Mesenchymal stem cell (in vitro differentiated cells and primary cell): ENCODE data around the gene CDH4.
A peak's percentile ranks its signal among the peaks of the same experiment; 100 is the strongest.

Experiments used
- DNase-seq: peaks from one replicate; pipeline ENCODE4 v3.0.0-alpha.2; 2013
- H2AFZ ChIP-seq: one replicate; pipeline ENCODE4 v1.6.1; 2013; ENCODE audit warnings: low read depth, mild to moderate bottlenecking, control low read depth, inconsistent platforms, low read length, moderate library complexity
- H2AK5ac ChIP-seq: 2 replicates; pipeline ENCODE4 v1.6.1; 2013; ENCODE audit warnings: low read length, moderate library complexity, mild to moderate bottlenecking, inconsistent platforms; ENCODE audit not compliant: severe bottlenecking
- H2BK120ac ChIP-seq: one replicate; pipeline ENCODE4 v1.6.1; 2013; ENCODE audit warnings: low read depth, mild to moderate bottlenecking, inconsistent platforms, low read length, moderate library complexity
- H2BK12ac ChIP-seq, 2 experiments: one replicate each; pipeline ENCODE4 v1.6.1; 2013; ENCODE audit warnings: inconsistent platforms in 2 of 2, low read length in 2 of 2, mild to moderate bottlenecking in 2 of 2, moderate library complexity in 2 of 2, control low read depth in 1 of 2
- H2BK15ac ChIP-seq: one replicate; pipeline ENCODE4 v1.6.1; 2013; ENCODE audit warnings: mild to moderate bottlenecking, low read depth, inconsistent platforms; ENCODE audit not compliant: poor library complexity, severe bottlenecking
- H2BK5ac ChIP-seq: 2 replicates; pipeline ENCODE4 v1.6.1; 2013; ENCODE audit warnings: low read depth, mild to moderate bottlenecking, low read length, control low read depth, inconsistent platforms; ENCODE audit not compliant: poor library complexity, severe bottlenecking
- H3K14ac ChIP-seq, 2 experiments: one replicate each; pipeline ENCODE4 v1.6.1; 2013; ENCODE audit warnings: inconsistent platforms in 2 of 2, low read length in 2 of 2, control low read depth in 1 of 2, mild to moderate bottlenecking in 1 of 2, moderate library complexity in 1 of 2
- H3K18ac ChIP-seq, 2 experiments: one replicate each; pipeline ENCODE4 v1.6.1; 2013; ENCODE audit warnings: inconsistent platforms in 2 of 2, low read length in 2 of 2, control low read depth in 1 of 2, low read depth in 1 of 2, mild to moderate bottlenecking in 1 of 2
- H3K23ac ChIP-seq, 2 experiments: one replicate each; pipeline ENCODE4 v1.6.1; 2013; ENCODE audit warnings: inconsistent platforms in 2 of 2, low read length in 2 of 2, mild to moderate bottlenecking in 2 of 2, moderate library complexity in 2 of 2, control low read depth in 1 of 2
- H3K27ac ChIP-seq: 2 replicates; pipeline ENCODE4 v1.5.1; 2013; ENCODE audit warnings: mild to moderate bottlenecking, moderate library complexity, low read length, control low read depth, inconsistent platforms; ENCODE audit not compliant: poor library complexity, severe bottlenecking
- H3K27me3 ChIP-seq, 2 experiments: 2 replicates each; pipeline versions ENCODE4 v1.6.1 to v1.7.0; 2013; ENCODE audit warnings: low read length in 2 of 2, mild to moderate bottlenecking in 2 of 2, moderate library complexity in 2 of 2, control low read depth in 1 of 2, inconsistent platforms in 1 of 2; ENCODE audit not compliant: control insufficient read depth in 1 of 2, insufficient read depth in 1 of 2
- H3K36me3 ChIP-seq, 2 experiments: 2 replicates each; pipeline versions ENCODE4 v1.6.1 to v1.7.0; 2013; ENCODE audit warnings: low read length in 2 of 2, control low read depth in 1 of 2, inconsistent platforms in 1 of 2, low read depth in 1 of 2, mild to moderate bottlenecking in 1 of 2; ENCODE audit not compliant: insufficient read depth in 2 of 2, control insufficient read depth in 1 of 2
- H3K4ac ChIP-seq, 2 experiments: one replicate each; pipeline ENCODE4 v1.6.1; 2013; ENCODE audit warnings: inconsistent platforms in 2 of 2, low read length in 2 of 2, mild to moderate bottlenecking in 2 of 2, moderate library complexity in 2 of 2, control low read depth in 1 of 2, low read depth in 1 of 2
- H3K4me1 ChIP-seq: 2 replicates; pipeline ENCODE4 v1.6.1; 2013; ENCODE audit warnings: low read depth, low read length, control low read depth; ENCODE audit not compliant: control insufficient read depth, insufficient read depth
- H3K4me2 ChIP-seq: 2 replicates; pipeline ENCODE4 v1.6.1; 2013; ENCODE audit warnings: low read length, mild to moderate bottlenecking, inconsistent platforms; ENCODE audit not compliant: poor library complexity, severe bottlenecking
- H3K4me3 ChIP-seq, 2 experiments: 2 replicates each; pipeline versions ENCODE4 v1.5.1 to v1.7.0; 2013; ENCODE audit warnings: low read length in 2 of 2, mild to moderate bottlenecking in 2 of 2, control low read depth in 1 of 2, low read depth in 1 of 2; ENCODE audit not compliant: insufficient read depth in 1 of 2
- H3K79me1 ChIP-seq: replicated peaks from 2 replicates; pipeline ENCODE4 v1.6.1; 2013; ENCODE audit warnings: mild to moderate bottlenecking, control low read depth, low read length, inconsistent platforms; ENCODE audit not compliant: poor library complexity, severe bottlenecking
- H3K9ac ChIP-seq: 2 replicates; pipeline ENCODE4 v1.7.0; 2013; ENCODE audit warnings: mild to moderate bottlenecking, low read length, moderate library complexity
- H3K9me3 ChIP-seq: 2 replicates; pipeline ENCODE4 v1.7.0; 2013; ENCODE audit warnings: mild to moderate bottlenecking, low read length; ENCODE audit not compliant: control insufficient read depth
- H4K8ac ChIP-seq: one replicate; pipeline ENCODE4 v1.6.1; 2013; ENCODE audit warnings: inconsistent platforms, mild to moderate bottlenecking, low read length, moderate library complexity
- H4K91ac ChIP-seq: one replicate; pipeline ENCODE4 v1.6.1; 2013; ENCODE audit warnings: mild to moderate bottlenecking, low read length, inconsistent platforms
- WGBS: methylation state at CpG from one replicate; pipeline ENCODE4 v1.1.7; 2013; ENCODE audit warnings: mixed read lengths; 5-methylcytosine and 5-hydroxymethylcytosine counted together

CDH4 gene

DNA sequence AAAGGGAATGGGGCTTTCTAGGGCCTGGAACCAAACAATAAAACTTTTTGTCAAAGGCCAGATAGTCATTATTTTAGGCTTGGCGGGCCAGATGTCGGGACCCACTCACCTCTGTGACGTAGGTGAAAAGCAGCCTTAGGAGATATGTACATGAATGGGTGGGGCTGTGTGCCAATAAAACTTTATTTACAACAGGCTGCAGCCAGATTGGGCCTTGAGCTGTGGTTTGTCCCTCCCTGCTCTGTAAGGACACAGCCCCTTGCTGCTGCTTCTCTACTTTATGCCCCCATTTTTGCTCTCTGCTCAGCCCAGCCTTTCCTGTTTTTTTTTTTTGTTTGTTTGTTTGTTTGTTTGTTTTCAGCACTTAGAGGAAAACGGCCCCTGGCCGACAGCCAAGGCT, 32.7 kb downstream of the CDH4 start:
- Histone ChIP-seq H4K8ac (no peak overlapping the region), H3K23ac (no peak overlapping the region), H3K36me3 (peaks cover 0 to 10% of the 10 kb centered on the region in 2 experiments), H3K9ac (no peak overlapping the region), H2AK5ac (no peak overlapping the region), H2BK12ac (no peak overlapping the region), H3K27ac (no peak overlapping the region), H2BK5ac (no peak overlapping the region), H4K91ac (no peak overlapping the region), H3K79me1 (peaks cover 24% of the 10 kb centered on the region), H2BK120ac (no peak overlapping the region), H3K4me3 (no peak overlapping the region), H3K27me3 (peaks cover 0 to 3% of the 10 kb centered on the region in 2 experiments), H3K9me3 (no peaks in the 10 kb centered on the region), H2BK15ac (no peak overlapping the region), H2AFZ (no peak overlapping the region), H3K4me2 (no peak overlapping the region), H3K14ac (no peak overlapping the region), H3K4ac (no peak overlapping the region), H3K18ac (no peak overlapping the region), H3K4me1 (peaks cover 2% of the 10 kb centered on the region)
- DNase-seq, result no peak
- 82% methylated on average over 5 of the region's 5 CpGs for WGBS

DNA sequence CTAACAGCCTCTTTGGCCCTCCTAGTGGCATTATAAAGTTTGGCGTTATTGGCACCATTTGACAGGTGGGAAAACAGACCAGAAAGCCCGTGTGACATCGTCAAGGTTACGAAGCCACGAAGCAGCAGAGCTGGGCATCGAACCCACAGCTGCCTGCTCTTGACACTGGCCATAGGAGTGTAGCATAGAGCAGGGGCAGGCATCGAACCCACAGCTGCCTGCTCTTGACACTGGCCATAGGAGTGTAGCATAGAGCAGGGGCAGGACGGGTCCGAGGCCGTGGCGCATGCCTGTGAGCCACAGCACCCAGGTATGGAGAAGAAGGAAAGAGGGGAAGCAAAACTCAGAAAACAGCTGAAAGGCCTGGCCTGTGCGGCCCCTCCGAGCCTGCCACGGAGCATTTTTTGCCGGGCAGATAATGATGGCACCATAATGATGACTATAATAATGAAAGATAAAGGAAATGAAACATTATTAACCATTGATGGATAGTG, 33.1 kb downstream of the CDH4 start:
- no peak overlapping the region for H3K14ac ChIP-seq

GRCh38 chr20:61285691-61286090, 33.6 kb downstream of the CDH4 start:
- H2AFZ ChIP-seq, result no peak overlapping the region
- H3K79me1 ChIP-seq, result peaks cover 17% of the 10 kb centered on the region
- H3K36me3 ChIP-seq, result peaks cover 0 to 8% of the 10 kb centered on the region in 2 experiments
- no peak overlapping the region for H4K8ac ChIP-seq
- no peak overlapping the region for H3K23ac ChIP-seq
- peaks cover 2% of the 10 kb centered on the region for H3K4me1 ChIP-seq
- peaks cover under 1% of the 10 kb centered on the region for H3K9me3 ChIP-seq
- no peak overlapping the region for H4K91ac ChIP-seq
- no peak overlapping the region for H3K4me3 ChIP-seq
- no peak overlapping the region for H2BK15ac ChIP-seq
- no peak overlapping the region for H3K9ac ChIP-seq
- no peak overlapping the region for H3K4ac ChIP-seq
- H3K18ac ChIP-seq, result no peak overlapping the region
- DNase-seq, result no peak
- H3K27me3 ChIP-seq, result peaks cover 0 to 3% of the 10 kb centered on the region in 2 experiments
- 96% methylated on average over 8 of the region's 8 CpGs for WGBS
- H3K4me2 ChIP-seq, result no peak overlapping the region
- no peak overlapping the region for H2BK12ac ChIP-seq
- H2BK5ac ChIP-seq, result no peak overlapping the region
- H3K14ac ChIP-seq, result no peak overlapping the region
- no peak overlapping the region for H3K27ac ChIP-seq
- no peak overlapping the region for H2BK120ac ChIP-seq
- no peak overlapping the region for H2AK5ac ChIP-seq

More for the DNA sequence above, 33.1 kb downstream of the CDH4 start:
- H3K79me1 ChIP-seq, result peaks cover 20% of the 10 kb centered on the region
- H2BK15ac ChIP-seq, result no peak overlapping the region
- 94% methylated on average over 11 of the region's 15 CpGs for WGBS
- peak overlapping the region; percentile 21 for H4K91ac ChIP-seq
- no peak overlapping the region for H3K18ac ChIP-seq
- H3K4me2 ChIP-seq, result no peak overlapping the region
- H3K9me3 ChIP-seq, result no peaks in the 10 kb centered on the region
- H2AFZ ChIP-seq, result no peak overlapping the region
- H3K9ac ChIP-seq, result no peak overlapping the region
- DNase-seq, result no peak
- no peak overlapping the region for H3K4me3 ChIP-seq
- H3K27ac ChIP-seq, result no peak overlapping the region
- H3K27me3 ChIP-seq, result peaks cover 0 to 3% of the 10 kb centered on the region in 2 experiments
- no peak overlapping the region for H2BK120ac ChIP-seq
- H4K8ac ChIP-seq, result no peak overlapping the region
- no peak overlapping the region for H2BK5ac ChIP-seq
- H3K36me3 ChIP-seq, result peaks cover 0 to 8% of the 10 kb centered on the region in 2 experiments
- H3K4me1 ChIP-seq, result peaks cover 2% of the 10 kb centered on the region
- H2AK5ac ChIP-seq, result no peak overlapping the region
- no peak overlapping the region for H3K4ac ChIP-seq
- H2BK12ac ChIP-seq, result no peak overlapping the region
- H3K23ac ChIP-seq, result no peak overlapping the region

GRCh38 chr20:61287583-61288275, 35.7 kb downstream of the CDH4 start:
- H3K9me3 ChIP-seq, result peaks cover 3% of the 10 kb centered on the region
- H4K91ac ChIP-seq, result no peak overlapping the region
- DNase-seq, result no peak
- 87% methylated on average over 15 of the region's 15 CpGs for WGBS
- no peak overlapping the region for H3K4me3 ChIP-seq
- H3K27me3 ChIP-seq, result peaks cover 0 to 3% of the 10 kb centered on the region in 2 experiments
- no peak overlapping the region for H3K27ac ChIP-seq
- H3K79me1 ChIP-seq, result peaks cover 10% of the 10 kb centered on the region
- H3K36me3 ChIP-seq, result peaks cover 0 to 8% of the 10 kb centered on the region in 2 experiments
- no peak overlapping the region for H2BK5ac ChIP-seq
- H3K14ac ChIP-seq, result no peak overlapping the region
- peaks cover under 1% of the 10 kb centered on the region for H3K4me1 ChIP-seq
- H2AK5ac ChIP-seq, result no peak overlapping the region
- H4K8ac ChIP-seq, result no peak overlapping the region
- no peak overlapping the region for H3K23ac ChIP-seq
- no peak overlapping the region for H2BK12ac ChIP-seq
- H3K4ac ChIP-seq, result no peak overlapping the region
- no peak overlapping the region for H3K4me2 ChIP-seq
- H3K9ac ChIP-seq, result no peak overlapping the region
- no peak overlapping the region for H2AFZ ChIP-seq
- no peak overlapping the region for H3K18ac ChIP-seq
- H2BK15ac ChIP-seq, result no peak overlapping the region
- H2BK120ac ChIP-seq, result no peak overlapping the region
